ENCODE results near the gene TFCP2.
A peak's percentile ranks its signal among the peaks of the same experiment; 100 is the strongest.

The TFCP2 gene

DNA sequence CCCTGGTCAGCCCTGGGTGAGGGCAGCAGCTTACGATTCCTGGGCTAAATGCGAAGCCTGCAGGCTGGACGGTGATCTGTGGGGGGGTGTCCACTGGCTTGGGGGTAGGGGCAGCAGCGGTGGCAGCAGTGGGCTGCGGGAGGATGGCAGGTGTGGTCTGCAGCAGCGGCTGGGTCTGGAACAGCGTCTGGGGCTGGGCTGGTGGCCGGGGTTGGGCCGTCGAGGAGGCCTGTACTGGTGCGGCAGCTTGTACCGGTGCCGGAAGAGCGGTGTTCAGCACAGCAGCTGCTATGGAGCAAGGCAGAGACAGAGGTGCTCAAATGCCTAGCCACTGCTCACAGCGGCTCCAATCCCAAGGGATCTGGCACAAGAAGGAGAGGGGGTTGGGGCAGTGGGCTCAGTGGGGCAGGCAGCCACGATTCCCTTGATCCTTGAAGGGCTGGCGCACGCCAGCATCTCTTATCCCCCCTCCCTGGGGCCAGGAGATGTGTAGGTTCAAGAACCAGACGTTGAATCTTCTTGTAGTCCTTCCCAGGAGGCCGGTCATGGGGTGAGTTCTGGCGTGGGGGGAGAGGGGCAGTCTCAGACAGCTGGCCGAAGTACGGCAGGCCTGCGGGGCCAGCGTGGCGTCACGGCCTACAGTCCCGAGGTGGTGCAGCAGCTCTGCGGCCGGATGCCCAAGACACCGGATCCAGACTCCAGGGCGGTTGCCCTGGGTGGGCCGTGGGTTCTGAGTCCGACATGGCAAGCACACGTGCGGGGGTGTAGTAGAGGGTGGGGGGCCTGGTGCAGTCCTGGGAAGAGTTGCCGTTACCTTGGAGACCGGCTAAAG is 25.0 kb upstream of the TFCP2 start:
- no peak for DNase-seq (ENCODE audit: low read depth)

DNA sequence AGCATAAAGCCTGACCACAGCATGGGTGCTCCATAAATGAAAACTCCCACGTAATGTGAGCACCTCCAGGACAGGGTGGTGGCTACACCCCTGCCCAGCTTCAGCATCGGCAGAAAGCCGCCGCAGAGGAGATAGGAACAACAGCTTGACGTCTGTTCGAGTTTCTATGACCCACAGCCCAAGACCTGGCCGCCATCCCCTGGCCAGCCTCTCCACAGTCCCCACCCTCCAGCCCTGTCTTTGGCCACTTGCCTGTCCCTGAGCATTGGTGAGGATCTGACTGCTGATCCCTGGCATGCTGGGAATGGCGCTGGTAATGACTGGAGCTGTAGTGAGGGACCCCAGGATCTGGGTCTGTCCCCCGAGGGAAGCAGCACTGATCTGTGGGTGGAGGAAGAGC is 23.6 kb upstream of the TFCP2 start:
- no peak for DNase-seq (ENCODE audit: low read depth)

DNA sequence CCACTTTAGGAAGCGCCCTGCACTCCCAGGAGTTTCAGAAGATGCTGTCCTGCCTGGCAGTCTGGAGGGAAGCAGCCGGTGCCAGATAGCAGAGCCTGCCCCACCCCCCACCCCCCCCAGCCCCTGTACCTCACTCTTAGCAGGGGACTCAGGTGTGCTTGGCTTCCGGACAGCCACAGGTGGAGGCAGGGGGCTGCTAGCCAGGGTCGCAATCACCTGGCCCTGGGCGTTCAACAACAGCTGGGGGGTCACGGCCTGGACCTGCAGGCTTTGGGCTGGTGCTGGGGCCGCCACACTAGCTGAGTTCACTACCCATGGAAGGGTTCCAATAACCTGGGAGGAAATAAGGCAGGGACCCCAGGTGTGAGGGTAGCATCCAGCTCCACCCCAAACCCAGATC is 22.9 kb upstream of the TFCP2 start:
- no peak for DNase-seq (ENCODE audit: low read depth)

DNA sequence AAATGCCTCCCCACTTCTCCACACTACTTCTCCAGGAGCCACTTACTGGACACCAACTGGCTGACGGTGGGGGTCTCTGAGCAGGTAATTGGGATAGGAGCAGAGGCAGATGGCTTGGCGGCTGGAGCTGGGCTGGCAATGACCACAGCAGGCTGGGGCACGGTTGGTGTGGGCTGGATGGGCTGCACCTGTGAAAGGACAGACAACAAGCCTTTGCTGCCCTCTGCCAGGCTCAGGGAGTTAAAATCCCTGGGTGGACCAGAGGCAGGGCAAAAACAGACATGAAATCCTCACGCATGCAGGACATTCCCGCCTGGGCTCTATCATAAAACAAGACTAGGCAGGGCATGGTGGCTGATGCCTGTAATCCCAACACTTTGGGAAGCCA is 19.3 kb upstream of the TFCP2 start:
- no peak for DNase-seq (ENCODE audit: low read depth)

DNA sequence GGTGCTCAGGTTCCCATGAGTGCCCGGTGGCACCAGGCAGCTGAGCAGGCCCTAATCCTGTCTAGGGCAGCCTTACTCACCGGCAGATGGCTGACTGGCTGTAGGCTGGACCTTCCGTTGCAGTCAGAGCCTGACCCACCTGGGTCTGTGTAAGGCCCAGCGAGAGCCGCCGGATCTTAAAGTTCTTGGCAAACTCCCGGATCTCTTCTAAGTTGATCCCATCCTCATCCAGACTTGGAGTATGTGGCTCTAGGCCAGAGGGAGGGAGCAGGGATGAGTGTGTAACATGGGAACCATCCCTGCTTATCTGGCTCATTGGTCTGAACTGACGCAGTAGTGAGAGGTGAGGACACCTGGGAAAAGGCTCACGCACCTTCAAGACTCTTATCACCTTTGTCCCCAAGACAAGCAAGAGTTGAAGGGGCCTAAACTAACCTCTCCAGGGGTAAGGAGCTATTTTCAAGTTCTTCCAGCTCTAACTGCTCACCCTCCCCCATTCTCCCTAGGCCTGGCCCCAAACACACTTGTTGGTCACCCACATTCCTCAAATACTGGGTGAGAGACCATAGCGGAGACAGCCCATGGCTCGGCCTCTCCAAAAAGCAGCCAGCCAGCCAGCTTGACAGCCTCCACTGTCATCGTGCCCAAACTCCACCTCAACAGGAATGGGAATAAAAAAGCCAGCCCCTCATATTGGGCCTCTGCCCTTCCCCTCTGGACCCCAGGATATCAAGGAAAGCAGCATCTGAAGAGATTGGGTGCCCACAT is 18.8 kb upstream of the TFCP2 start:
- DNase-seq (ENCODE audit: low read depth), result no peak

DNA sequence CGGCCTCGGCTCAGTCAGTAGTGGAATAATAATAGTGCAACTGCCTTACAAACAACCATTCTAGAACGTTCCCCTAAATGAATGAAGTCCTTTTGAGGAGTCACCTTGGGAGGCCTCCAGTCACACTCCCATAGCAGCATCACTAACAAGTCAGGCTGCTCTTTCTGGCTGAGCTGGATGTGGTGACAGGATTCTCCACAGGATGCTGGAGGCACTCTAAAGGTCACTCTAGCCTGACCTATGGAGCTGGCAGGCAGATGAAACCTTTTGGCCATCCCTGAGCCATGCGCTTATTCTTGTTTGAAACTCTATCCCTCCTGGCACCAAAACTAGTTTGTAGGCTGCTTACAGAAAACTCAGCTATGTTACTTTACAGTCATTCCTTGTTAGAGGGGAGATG is 17.9 kb upstream of the TFCP2 start:
- peak; percentile 6 for DNase-seq (ENCODE audit: low read depth)

DNA sequence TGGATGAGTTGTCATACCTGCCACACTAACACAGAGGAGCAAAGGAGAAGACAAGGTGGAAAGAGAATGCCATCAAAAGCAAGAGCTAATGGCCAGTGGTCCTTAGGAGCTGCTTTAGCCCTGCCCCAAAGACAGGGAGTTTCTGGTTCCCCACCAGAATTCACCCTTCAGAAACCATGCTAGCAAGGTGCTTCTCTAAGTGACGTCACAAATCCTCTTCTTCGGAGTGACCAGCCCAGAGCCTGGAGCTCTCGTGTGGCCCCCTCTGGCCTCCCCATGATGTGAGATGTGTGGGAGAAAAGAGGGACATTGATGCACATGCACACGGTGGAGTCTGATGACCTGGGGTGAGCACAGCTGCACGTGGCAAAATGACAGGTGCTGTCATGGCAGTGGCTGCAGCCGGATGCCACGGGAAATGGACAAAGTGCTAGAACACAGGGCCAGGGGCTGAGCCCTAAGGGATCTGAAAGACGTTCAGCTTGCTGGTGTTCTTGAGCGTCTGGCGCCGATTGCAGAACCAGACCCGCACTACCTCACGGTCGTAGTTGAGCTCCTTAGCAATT is 16.9 kb upstream of the TFCP2 start:
- DNase-seq (ENCODE audit: low read depth), result no peak

DNA sequence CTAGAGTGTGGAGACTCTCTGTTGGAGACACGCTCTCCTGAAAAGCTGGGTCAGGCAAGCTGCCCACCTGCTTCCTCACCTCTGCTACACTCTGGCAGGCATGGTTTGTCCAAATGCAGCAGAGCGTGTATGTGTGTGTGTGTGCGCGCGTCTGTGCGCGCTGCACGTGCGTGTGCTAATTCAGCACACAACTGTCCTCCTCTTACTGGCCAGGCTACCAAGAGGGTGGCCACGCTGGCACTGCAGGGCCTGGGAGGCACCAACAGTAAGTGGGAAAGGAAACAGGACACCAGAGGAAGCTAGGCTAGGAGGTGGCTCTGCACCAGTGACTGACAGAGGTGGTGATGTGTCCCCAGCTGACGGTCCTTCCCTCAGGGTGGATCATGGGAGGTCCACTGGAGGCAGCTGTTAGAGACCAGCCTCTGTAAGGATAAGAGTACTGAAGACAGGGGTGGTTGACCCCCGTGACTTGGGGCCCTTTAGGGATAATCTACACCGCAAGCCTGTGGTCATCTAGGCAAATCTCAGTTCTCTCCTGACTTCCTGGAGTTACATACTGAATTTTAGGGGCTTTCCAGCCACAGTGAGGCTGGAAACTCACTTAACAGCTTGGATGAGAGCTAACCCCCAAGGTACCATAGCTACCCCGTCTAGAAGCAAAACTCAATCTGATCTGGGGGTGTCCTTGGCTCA is 15.6 kb upstream of the TFCP2 start:
- DNase-seq (ENCODE audit: low read depth), result no peak

DNA sequence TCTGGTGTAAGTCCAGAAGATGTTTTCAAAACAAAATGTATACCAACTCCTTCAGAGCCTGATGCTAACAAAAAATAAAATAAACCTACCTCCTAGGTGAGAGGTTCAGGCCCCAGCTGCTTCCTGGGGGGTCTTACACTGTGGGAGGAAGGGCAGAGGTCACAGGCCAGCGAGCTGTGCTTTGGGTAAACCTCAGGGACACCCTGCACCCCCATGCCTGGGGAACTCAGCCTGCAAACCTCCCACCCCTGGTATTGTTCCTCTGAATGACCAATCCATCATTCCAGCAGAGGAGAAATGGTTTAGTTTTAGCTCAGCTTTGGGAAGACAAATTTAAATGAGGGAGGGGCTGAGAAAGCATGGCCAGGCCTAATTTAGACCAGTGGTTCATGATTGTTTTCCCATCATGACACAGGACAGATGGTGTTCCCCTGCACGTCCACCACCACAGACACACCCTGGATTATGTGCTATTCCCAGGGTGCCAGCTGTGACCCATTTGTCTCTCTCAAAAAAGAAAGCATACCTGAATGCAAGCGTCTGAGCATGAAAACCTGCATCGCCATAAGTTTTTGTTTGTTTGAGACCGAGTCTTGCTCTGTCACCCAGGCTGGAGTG is 14.5 kb upstream of the TFCP2 start:
- no peak for DNase-seq (ENCODE audit: low read depth)

DNA sequence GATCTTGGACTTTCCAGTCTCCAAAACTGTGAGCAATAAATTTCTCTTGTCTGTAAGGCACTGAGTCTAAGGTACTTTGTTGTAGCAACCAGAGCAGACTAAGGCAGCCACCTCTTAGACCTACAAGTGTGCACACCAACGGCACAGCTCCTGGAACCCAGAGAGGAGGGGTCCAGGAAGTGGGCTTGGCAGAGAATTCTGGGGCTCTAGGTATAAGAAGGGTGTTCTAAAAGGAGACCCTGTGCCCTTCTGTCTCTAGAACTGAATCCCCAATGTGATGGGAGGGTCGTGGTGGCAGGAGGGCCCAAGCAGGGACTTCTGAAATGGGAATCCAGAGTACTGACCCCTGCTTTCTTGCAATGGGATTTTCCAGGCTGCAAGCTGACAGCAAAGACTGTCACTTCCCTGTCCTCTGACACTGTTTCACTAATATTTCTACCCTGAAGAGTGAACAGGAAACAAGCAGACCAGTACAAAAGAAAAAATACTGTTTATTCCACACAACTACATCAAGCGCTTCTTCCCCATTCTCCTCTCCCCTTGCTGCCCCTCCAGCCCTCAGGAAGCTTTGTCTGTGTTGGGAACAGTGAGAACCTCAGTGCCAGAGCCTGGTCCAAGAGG is 13.6 kb upstream of the TFCP2 start:
- DNase-seq (ENCODE audit: low read depth), result no peak

DNA sequence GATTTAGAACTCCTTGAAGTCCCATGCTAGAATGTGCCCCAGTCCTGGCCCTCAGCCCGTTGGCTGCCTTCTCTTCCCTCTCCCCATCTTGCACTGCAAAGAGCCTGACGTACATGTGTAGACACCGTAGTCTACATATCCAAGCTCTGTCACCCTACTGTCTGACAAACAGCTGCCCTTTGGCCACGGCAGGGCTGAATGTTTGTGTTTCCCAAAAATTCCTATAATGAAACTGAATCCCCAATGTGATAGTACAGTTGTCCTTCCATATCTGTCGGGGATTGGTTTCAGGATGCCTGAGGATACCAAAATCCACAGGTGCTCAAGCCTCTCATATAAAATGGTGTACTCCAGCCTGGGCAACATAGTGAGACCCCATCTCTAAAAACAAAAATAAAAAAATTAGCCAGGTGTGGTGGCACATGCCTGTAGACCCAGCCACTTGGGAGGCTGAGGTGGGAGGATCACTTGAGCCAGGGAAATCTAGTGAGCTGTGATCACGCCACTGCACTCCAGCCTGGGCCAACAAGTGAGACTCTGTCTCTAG is 12.3 kb upstream of the TFCP2 start:
- DNase-seq (ENCODE audit: low read depth), result no peak

DNA sequence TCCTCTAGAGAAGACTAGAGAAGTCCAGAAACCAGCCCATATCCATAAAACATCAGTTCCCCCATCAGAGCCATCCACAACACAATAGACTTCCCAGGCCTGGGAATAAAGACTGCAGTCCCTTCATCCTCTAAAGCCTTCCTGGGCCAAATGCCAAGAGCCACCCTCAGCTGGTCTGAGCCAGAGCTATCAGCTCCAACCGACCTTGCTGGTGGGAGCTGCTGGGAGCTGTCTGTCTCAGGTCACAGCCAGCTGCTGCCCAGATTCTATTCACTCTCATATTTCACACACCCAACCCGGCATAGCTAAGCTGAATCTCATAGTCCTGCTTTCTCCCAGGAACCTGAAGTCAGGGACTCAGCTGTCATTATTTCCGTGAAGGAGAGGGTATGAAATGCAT is 10.9 kb upstream of the TFCP2 start:
- DNase-seq (ENCODE audit: low read depth), result peak; percentile 63

DNA sequence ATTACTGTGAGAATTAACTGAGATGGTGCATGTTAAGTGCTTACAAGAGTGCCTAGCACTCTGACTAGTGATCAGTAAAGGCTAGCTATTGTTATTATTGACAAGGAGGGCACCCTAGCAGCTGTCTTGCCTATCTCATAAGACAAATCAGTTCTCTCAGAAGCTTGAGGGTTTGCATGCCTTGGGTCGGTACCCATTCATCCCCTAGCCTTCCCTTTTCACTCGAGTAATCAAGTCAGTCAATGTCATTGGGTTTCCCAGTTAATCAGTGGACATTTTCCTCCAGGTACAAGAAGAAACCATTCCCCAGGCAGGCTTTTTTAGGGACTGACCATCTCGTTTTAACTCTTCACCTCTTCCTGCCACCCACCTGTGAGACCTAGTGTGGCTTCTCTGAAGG is 10.4 kb upstream of the TFCP2 start:
- DNase-seq (ENCODE audit: low read depth), result no peak

DNA sequence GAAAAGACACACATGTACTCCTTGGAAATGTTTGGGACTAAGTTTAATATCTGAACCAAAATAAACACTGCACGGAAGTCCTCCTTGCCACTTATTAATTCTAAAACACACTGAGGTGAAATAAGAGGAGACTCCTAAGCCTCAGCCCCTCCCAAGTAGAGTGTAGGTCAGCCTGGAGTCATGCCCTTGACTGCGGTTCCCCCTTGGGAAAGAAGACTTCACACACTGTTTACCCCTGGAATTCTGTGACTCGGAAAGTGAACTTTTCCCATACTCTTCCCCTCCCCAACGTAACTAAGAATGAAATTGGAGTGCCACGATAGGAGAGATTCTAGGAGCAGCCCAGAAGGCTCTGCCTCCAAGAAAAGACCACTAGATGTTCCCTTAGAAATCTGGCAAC is 8.6 kb upstream of the TFCP2 start:
- DNase-seq (ENCODE audit: low read depth), result no peak

DNA sequence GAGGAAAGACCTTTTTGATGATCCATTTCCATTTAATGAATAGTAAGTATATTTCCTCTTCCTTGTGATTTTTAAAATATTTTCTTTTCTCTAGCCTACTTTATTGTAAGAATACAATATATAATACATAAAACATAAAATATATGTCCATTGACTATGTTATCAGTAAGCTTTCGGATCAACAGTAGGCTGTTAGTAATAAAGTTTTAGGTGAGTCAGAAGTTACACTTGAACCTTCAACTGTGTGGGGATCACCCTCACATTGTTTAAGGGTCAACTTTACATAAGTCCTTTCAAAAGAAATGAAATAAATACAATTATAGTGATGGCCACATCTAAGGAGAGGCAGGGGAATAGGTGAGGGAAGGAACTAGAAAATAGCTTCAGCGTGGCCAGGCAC is 5.0 kb upstream of the TFCP2 start:
- no peak for DNase-seq (ENCODE audit: low read depth)

DNA sequence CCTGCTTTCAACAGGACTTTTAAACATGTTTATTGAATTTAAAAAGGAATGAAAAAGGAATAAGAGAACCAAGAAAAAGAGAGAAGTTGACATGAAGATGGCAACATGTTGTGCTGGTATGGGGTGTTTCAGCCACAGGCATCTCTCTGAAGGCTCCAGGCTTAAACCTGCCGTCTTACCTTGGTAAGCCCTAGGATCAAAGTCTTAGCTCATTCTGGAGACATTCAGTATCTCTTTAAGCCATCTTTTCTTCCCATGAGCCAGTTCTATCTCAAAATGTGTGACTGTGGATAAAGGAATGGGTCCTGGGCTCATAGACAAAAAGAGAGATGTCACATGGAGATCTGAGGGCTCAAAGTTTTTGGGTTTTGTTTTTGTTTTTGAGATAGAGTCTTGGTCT is 1.6 kb upstream of the TFCP2 start:
- DNase-seq (ENCODE audit: low read depth), result no peak

DNA sequence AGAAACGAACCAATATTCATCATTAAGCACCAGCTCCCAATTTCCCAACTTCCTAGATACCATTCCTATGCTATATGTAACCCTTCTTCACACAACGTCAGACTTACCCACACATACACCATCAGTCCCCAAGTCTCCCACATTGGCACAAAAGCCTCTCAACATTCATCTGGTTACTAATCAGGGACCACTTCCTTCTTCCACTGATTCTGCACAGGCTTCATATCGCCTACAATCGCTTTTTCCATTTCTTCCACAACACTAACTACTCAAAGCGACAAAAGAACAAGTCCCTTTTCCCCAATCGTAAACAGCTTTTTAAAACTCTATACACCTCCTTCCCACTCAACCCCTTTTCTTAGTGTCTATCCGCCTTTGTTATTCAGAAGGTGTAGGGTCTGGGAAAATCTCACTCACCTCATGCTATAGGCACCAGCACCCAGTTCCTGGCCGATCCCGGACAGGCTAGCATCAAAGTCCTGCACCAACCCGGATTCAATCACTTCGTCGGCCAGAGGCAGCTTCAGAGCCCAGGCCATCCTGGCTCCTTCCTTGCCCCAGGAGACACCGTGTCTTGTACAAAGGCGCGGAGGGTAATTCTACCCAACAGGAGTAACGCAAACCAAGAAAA is 936 bp downstream of the TFCP2 start:
- DNase-seq (ENCODE audit: low read depth), result peak; percentile 42

DNA sequence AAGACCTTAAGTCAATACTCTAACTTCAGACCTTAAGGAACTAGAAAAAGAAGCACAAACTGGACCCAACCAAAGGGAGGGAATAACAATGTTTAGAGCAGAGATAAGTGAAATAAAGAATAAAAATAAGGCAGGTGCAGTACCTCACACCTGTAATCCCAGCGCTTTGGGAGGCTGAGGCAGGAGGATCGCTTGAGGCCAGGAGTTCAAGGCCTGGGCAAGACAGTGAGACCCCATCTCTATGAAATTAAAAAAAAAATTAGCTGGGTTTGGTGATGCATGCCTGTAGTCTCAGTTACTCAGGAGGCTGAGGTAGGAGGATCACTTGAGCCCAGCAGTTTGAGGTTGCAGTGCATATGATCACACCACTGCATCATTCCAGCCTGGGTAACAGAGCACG is 9.1 kb downstream of the TFCP2 start:
- no peak for DNase-seq (ENCODE audit: low read depth)

DNA sequence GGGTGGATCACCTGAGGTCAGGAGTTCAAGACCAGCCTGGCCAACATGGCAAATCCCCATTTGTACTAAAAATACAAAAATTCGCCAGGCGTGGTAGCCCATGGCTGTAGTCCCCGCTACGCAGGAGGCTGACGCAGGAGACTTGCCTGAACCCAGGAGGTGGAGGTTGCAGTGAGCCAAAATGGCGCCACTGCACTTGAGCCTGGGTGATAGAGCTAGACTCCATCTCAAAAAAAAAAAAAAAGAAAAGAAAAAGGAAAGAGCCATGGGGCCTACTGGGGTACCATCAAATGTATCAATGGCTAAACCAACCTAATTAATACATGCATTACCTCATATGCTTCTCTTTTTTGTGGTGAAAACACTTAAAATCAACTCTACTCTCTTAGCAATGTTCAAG is 10.7 kb downstream of the TFCP2 start:
- DNase-seq (ENCODE audit: low read depth), result no peak

DNA sequence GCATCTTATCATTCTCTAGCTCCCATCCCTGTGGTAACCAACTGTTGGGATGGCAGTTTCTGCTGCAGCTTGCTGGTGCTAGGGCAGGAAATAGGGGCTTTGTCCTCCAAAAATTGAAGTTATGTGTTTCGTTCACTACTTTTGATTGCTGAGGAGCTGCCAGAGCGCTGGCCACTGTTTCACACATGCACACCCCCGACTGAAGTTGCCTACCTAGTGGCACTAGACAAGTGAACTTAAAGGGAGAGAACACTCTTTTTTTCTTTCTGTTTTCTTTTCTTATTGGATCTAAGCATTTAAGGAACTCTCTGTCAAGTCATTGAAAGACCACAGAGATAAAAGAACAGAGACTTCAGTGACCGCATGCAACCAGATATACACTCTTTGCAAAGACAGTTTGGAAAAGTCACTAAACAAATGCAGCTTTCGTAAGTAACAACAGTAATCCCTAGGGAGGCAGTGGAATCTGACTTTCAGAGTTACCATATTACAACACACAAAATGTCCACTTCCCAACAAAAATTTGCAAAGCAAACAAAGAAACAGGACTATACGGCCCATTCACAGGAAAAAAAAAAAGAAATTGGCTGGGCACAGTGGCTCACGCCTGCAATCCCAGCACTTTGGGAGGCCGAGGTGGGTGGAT is 12.0 kb downstream of the TFCP2 start:
- no peak for DNase-seq (ENCODE audit: low read depth)
